CD14-positive monocyte (primary cell): Measurements from ENCODE around the gene NPAS2. TPM values are rescaled to one million over a fixed set of nuclear protein-coding genes. Genes with fewer than 3 reads are reported as not detected.

Experiments
- DNase-seq, 3 donors: peaks; one replicate each; pipeline ENCODE4 v3.0.0-alpha.2; 2011 to 2022
- H2AFZ ChIP-seq: 2 replicates; pipeline ENCODE4 v1.6.0; 2012; ENCODE audit warnings: mild to moderate bottlenecking, low read depth, low read length, inconsistent platforms; ENCODE audit not compliant: insufficient read depth, poor library complexity, severe bottlenecking
- H3K27ac ChIP-seq, 2 donors: 1 replicate in 1 of 2; 2 replicates in 1 of 2; pipeline ENCODE4 v1.5.1; 2012 to 2013; ENCODE audit warnings: low read length in 2 of 2, control low read depth in 1 of 2, inconsistent platforms in 1 of 2, low read depth in 1 of 2, mild to moderate bottlenecking in 1 of 2
- H3K27me3 ChIP-seq, 2 donors: one replicate each; pipeline versions ENCODE4 v1.6.0 to v1.6.1; 2011 to 2013; ENCODE audit warnings: low read length in 2 of 2; ENCODE audit not compliant: control insufficient read depth in 2 of 2, insufficient read depth in 2 of 2
- H3K36me3 ChIP-seq, 2 donors: replicated peaks in 1 of 2; 1 replicate in 1 of 2; 2 replicates in 1 of 2; pipeline versions ENCODE4 v1.5.1 to v1.6.1; 2012 to 2013; ENCODE audit warnings: low read length in 2 of 2, control low read depth in 1 of 2, inconsistent platforms in 1 of 2, mild to moderate bottlenecking in 1 of 2; ENCODE audit not compliant: insufficient read depth in 2 of 2, control insufficient read depth in 1 of 2
- H3K4me1 ChIP-seq, 2 donors: 1 replicate in 1 of 2; 2 replicates in 1 of 2; pipeline versions ENCODE4 v1.5.1 to v1.6.1; 2012 to 2013; ENCODE audit warnings: low read length in 2 of 2, control low read depth in 1 of 2, inconsistent platforms in 1 of 2, mild to moderate bottlenecking in 1 of 2, moderate library complexity in 1 of 2; ENCODE audit not compliant: insufficient read depth in 2 of 2, control insufficient read depth in 1 of 2
- H3K4me2 ChIP-seq: replicated peaks from 2 replicates; pipeline ENCODE3; 2012; ENCODE audit warnings: low read length, moderate library complexity, mild to moderate bottlenecking; ENCODE audit not compliant: poor library complexity, severe bottlenecking; ENCODE audit errors: extremely low read depth
- H3K4me3 ChIP-seq, 3 experiments: fragments of 200-600 bp in 1 of 3; sonication (generic) in 1 of 3; replicated peaks in 1 of 3; 1 replicate in 2 of 3; 2 replicates in 1 of 3; pipeline ENCODE4 v1.5.1; 2011 to 2013; ENCODE audit warnings: low read length in 3 of 3, mild to moderate bottlenecking in 3 of 3, control low read depth in 2 of 3, low read depth in 2 of 3, inconsistent platforms in 1 of 3, moderate library complexity in 1 of 3
- H3K79me2 ChIP-seq: 2 replicates; pipeline ENCODE4 v1.6.0; 2012; ENCODE audit warnings: mild to moderate bottlenecking, control low read depth, inconsistent platforms, low read length, moderate library complexity; ENCODE audit not compliant: insufficient read depth
- H3K9ac ChIP-seq: 2 replicates; pipeline ENCODE4 v1.6.0; 2017; ENCODE audit warnings: low read length, mild to moderate bottlenecking; ENCODE audit not compliant: insufficient read depth, poor library complexity, severe bottlenecking
- H3K9me3 ChIP-seq, 2 donors: replicated peaks in 1 of 2; 1 replicate in 1 of 2; 2 replicates in 1 of 2; pipeline versions ENCODE4 v1.5.1 to v1.6.1; 2012 to 2013; ENCODE audit warnings: low read length in 2 of 2, control low read depth in 1 of 2; ENCODE audit not compliant: control insufficient read depth in 1 of 2, insufficient read depth in 1 of 2
- H4K20me1 ChIP-seq: 2 replicates; pipeline ENCODE4 v1.6.0; 2012; ENCODE audit warnings: mild to moderate bottlenecking, low read length, control low read depth, moderate library complexity; ENCODE audit not compliant: insufficient read depth
- H3K27ac Mint-ChIP-seq, 7 donors: one replicate each; pipeline ENCODE4 v1.8.0; 2020; ENCODE audit warnings: mild to moderate bottlenecking in 7 of 7, mixed read lengths in 7 of 7, moderate library complexity in 6 of 7, inconsistent platforms in 2 of 7
- H3K27me3 Mint-ChIP-seq, 3 donors: one replicate each; pipeline ENCODE4 v1.8.0; 2021 to 2022; ENCODE audit warnings: low read depth in 3 of 3, mild to moderate bottlenecking in 3 of 3, mixed read lengths in 3 of 3, moderate library complexity in 3 of 3, inconsistent platforms in 1 of 3
- H3K36me3 Mint-ChIP-seq, 2 donors: one replicate each; pipeline ENCODE4 v1.8.0; 2020; ENCODE audit warnings: mixed read lengths in 2 of 2, inconsistent platforms in 1 of 2, mild to moderate bottlenecking in 1 of 2
- H3K4me1 Mint-ChIP-seq: one replicate; pipeline ENCODE4 v1.8.0; 2020; ENCODE audit warnings: mild to moderate bottlenecking, mixed read lengths
- H3K4me3 Mint-ChIP-seq, 2 donors: one replicate each; pipeline ENCODE4 v1.8.0; 2020; ENCODE audit warnings: mild to moderate bottlenecking in 2 of 2, mixed read lengths in 2 of 2, moderate library complexity in 1 of 2
- H3K9me3 Mint-ChIP-seq, 7 donors: one replicate each; pipeline ENCODE4 v1.8.0; 2020 to 2022; ENCODE audit warnings: mixed read lengths in 7 of 7, mild to moderate bottlenecking in 6 of 7, moderate library complexity in 6 of 7, inconsistent platforms in 2 of 7
- WGBS: methylation state at CpG from one replicate; pipeline ENCODE4 v1.1.5; 2013; ENCODE audit warnings: missing lambda C conversion rate; ENCODE audit not compliant: insufficient coverage; 5-methylcytosine and 5-hydroxymethylcytosine counted together
- intact Hi-C, 2 donors: fragments of 100-400 bp; cut with micrococcal nuclease; formaldehyde crosslinking; loops; one replicate each; pipeline versions ENCODE4 v1.15.0 to v1.15.1; 2023
- polyA plus RNA-seq, 3 donors: library from polyadenylated mRNA; depleted of rRNA in 1 of 3; unstranded in 2 of 3; stranded (reverse) in 1 of 3; fragments of 300-500 nt in 2 of 3; fragments of >200 nt in 1 of 3; fragmentation: Illumina TruSeq in 2 of 3; gene quantifications; 1 replicate in 2 of 3; 2 replicates in 1 of 3; pipeline ENCODE4 v1.2.3, GENCODE V29; 2012 to 2021
- TF ChIP-seq, protein P1 (sequence below): fragments of 200-600 bp; IDR thresholded peaks from one replicate; pipeline ENCODE4 v1.8.0; 2022; ENCODE audit warnings: antibody characterized with exemption, mild to moderate bottlenecking

NPAS2 gene
- polyA plus RNA-seq, 3 donors: not detected

DNA sequence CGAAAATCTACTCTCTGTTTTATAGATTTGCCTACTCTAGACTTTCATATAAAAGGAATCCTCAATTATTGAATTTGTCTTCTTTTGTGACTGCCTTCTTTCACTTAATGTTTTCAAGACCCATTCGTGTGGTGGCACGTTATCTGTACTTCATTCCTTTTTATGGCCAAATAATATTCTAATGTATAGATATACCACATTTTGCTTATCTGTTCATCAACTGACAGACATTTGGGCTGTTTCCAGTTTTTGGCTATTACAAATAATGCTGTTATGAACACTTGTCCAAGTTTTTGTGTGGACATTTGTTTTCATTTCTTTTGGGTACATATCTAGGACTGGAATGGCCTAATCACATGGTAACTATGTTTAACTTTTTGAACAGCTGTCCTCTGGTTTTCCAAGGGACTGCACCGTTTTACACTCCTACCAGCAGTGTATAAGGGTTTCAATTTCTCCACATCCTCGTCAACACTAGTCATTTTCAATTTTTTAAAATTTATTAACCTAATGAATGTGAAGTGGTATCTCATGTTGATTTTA is 9.3 kb upstream of the NPAS2 start:
- Histone ChIP-seq H3K27me3 (peaks cover 10 to 21% of the 10 kb centered on the region in 2 donors), H3K79me2 (no peaks in the 10 kb centered on the region), H3K4me1 (no peaks in the 10 kb centered on the region), H3K27ac (no peak overlapping the region), H3K36me3 (no peaks in the 10 kb centered on the region), H4K20me1 (no peaks in the 10 kb centered on the region), H3K9me3 (no peaks in the 10 kb centered on the region), H3K9ac (no peak overlapping the region), H3K4me3 (no peak overlapping the region), H3K4me2 (no peak overlapping the region), H2AFZ (no peak overlapping the region)
- H3K9me3 Mint-ChIP-seq: peaks cover 0 to 10% (median 2%) of the 10 kb centered on the region in 7 donors
- H3K36me3 Mint-ChIP-seq: no peaks in the 10 kb centered on the region
- DNase-seq: no peak
- H3K4me3 Mint-ChIP-seq: no peak overlapping the region
- intact Hi-C loops: no loop called here
- peaks cover 21 to 43% (median 27%) of the 10 kb centered on the region in 3 donors for H3K27me3 Mint-ChIP-seq
- no peaks in the 10 kb centered on the region for H3K4me1 Mint-ChIP-seq
- WGBS: 100% methylated on average over 1 of the region's 5 CpGs
- no peak overlapping the region for H3K27ac Mint-ChIP-seq
- TF ChIP-seq, protein P1, sequence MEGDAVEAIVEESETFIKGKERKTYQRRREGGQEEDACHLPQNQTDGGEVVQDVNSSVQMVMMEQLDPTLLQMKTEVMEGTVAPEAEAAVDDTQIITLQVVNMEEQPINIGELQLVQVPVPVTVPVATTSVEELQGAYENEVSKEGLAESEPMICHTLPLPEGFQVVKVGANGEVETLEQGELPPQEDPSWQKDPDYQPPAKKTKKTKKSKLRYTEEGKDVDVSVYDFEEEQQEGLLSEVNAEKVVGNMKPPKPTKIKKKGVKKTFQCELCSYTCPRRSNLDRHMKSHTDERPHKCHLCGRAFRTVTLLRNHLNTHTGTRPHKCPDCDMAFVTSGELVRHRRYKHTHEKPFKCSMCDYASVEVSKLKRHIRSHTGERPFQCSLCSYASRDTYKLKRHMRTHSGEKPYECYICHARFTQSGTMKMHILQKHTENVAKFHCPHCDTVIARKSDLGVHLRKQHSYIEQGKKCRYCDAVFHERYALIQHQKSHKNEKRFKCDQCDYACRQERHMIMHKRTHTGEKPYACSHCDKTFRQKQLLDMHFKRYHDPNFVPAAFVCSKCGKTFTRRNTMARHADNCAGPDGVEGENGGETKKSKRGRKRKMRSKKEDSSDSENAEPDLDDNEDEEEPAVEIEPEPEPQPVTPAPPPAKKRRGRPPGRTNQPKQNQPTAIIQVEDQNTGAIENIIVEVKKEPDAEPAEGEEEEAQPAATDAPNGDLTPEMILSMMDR: no peak

DNA sequence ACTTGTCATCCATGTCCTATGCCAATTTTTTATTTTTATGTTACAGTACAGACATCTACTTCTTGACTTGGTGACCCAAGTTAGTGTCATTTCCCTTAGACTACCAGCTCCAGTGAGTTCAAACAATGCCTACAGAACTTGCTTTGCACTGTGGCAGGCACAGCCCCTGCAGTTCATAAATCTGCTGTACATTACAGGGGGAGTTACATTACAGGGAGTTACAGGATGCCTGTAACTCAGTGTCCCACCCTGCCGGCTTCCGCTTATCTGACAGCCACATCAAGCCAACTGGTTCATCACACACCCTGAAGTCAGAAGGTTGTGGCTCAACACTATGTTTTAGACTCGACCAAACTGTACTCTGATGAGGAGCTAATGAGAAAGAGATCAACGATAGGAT is 7.8 kb upstream of the NPAS2 start:
- no peak overlapping the region for H3K4me3 ChIP-seq
- peaks cover 0 to 10% (median 2%) of the 10 kb centered on the region in 7 donors for H3K9me3 Mint-ChIP-seq
- no peak overlapping the region for H2AFZ ChIP-seq
- H4K20me1 ChIP-seq: no peaks in the 10 kb centered on the region
- H3K27ac Mint-ChIP-seq: peak overlapping the region in 1 of 7 donors; percentile 14
- no peaks in the 10 kb centered on the region for H3K36me3 ChIP-seq
- DNase-seq: no peak
- no peak overlapping the region for H3K27ac ChIP-seq
- no peaks in the 10 kb centered on the region for H3K79me2 ChIP-seq
- TF ChIP-seq, protein P1: no peak
- no peak overlapping the region for H3K4me2 ChIP-seq
- 100% methylated on average over 1 of the region's 4 CpGs for WGBS
- intact Hi-C loops: no loop called here
- no peaks in the 10 kb centered on the region for H3K9me3 ChIP-seq
- H3K27me3 Mint-ChIP-seq: peaks cover 26 to 50% (median 33%) of the 10 kb centered on the region in 3 donors
- H3K4me3 Mint-ChIP-seq: no peak overlapping the region
- H3K36me3 Mint-ChIP-seq: no peaks in the 10 kb centered on the region
- no peak overlapping the region for H3K9ac ChIP-seq
- H3K27me3 ChIP-seq: peaks cover 17 to 34% of the 10 kb centered on the region in 2 donors
- no peaks in the 10 kb centered on the region for H3K4me1 ChIP-seq
- H3K4me1 Mint-ChIP-seq: no peaks in the 10 kb centered on the region
